GM18502 (cell line): Measurements from ENCODE around the gene GRM5.
"Not testable (repeated sequence)": the region's sequence is repeated elsewhere in the genome, so short reads cannot be mapped to it uniquely, and the experiment has no call there.

Experiments
- ATAC-seq: cut with Tn5 transposase; IDR thresholded peaks from one replicate; pipeline ENCODE4 v1.9.1; 2021; ENCODE audit warnings: mild to moderate bottlenecking; ENCODE audit not compliant: unreplicated experiment, poor library complexity

The GRM5 gene

GRCh38 chr11:88464528-88464927, 601.3 kb downstream of the GRM5 start:
- ATAC-seq = no peak

- not testable (repeated sequence) for ATAC-seq
Measured at GRCh38 chr11:88463301-88463700, 602.5 kb downstream of the GRM5 start.

GRCh38 chr11:88458047-88458446, 607.7 kb downstream of the GRM5 start:
- not testable (repeated sequence) for ATAC-seq

- no peak for ATAC-seq
Measured at GRCh38 chr11:88455974-88456373, 609.8 kb downstream of the GRM5 start.

- ATAC-seq = no peak
Measured at GRCh38 chr11:88454881-88455280, 610.9 kb downstream of the GRM5 start.
